Vagina (tissue), 2 donors: Measurements from ENCODE around the gene PTPN14. TPM values are rescaled to one million over a fixed set of nuclear protein-coding genes. Genes with fewer than 3 reads are reported as not detected.

Source experiments
- DNase-seq, 2 donors: peaks; one replicate each; pipeline ENCODE4 v3.0.0-alpha.2; 2017; ENCODE audit errors: extremely low spot score in 2 of 2
- H3K27ac ChIP-seq: fragments of 200-600 bp; sonication (generic); one replicate; pipeline ENCODE4 v1.5.1; 2019
- H3K27me3 ChIP-seq: fragments of 200-600 bp; sonication (generic); one replicate; pipeline ENCODE4 v1.5.1; 2019
- H3K36me3 ChIP-seq, 2 donors: fragments of 200-600 bp; sonication (generic); one replicate each; pipeline ENCODE4 v1.5.1; 2017 to 2019
- H3K4me1 ChIP-seq: fragments of 200-600 bp; sonication (generic); one replicate; pipeline ENCODE4 v1.5.1; 2019
- H3K4me3 ChIP-seq, 2 donors: fragments of 200-600 bp; sonication (generic); 1 replicate in 1 of 2; 2 replicates in 1 of 2; pipeline ENCODE4 v1.5.1; 2016 to 2019
- H3K9me3 ChIP-seq: fragments of 200-600 bp; sonication (generic); one replicate; pipeline ENCODE4 v1.5.1; 2019
- POLR2A ChIP-seq, 2 donors: fragments of 450-650 bp; IDR thresholded peaks; one replicate each; pipeline ENCODE4 v1.6.1; 2017; ENCODE audit warnings: antibody characterized with exemption in 2 of 2, mild to moderate bottlenecking in 2 of 2, moderate library complexity in 2 of 2
- POLR2AphosphoS5 ChIP-seq, 2 donors: sonication (generic); formaldehyde crosslinking; IDR thresholded peaks; one replicate each; pipeline ENCODE4 v1.9.0; 2017; ENCODE audit warnings: antibody characterized with exemption in 2 of 2, mild to moderate bottlenecking in 2 of 2, low read depth in 1 of 2; ENCODE audit not compliant: insufficient read depth in 1 of 2
- intact Hi-C: fragments of 100-400 bp; cut with DNase I; formaldehyde crosslinking; loops from one replicate; pipeline ENCODE4 v1.15.1; 2023
- total RNA-seq: library from RNA; depleted of rRNA; stranded (reverse); fragments of >200 nt; gene quantifications from one replicate; pipeline ENCODE4 v1.2.3, GENCODE V29; 2016
- TF ChIP-seq, protein P1 (sequence below), 3 experiments: fragments of 450-650 bp in 2 of 3; fragments of 200-600 bp in 1 of 3; sonication (generic) in 1 of 3; IDR thresholded peaks; one replicate each; pipeline ENCODE4 v1.5.1; 2017 to 2019; ENCODE audit warnings: antibody characterized with exemption in 3 of 3, mild to moderate bottlenecking in 2 of 3, moderate library complexity in 2 of 3

The PTPN14 gene
- total RNA-seq, 1 donor from 2014 or later = 24.3 TPM

DNA sequence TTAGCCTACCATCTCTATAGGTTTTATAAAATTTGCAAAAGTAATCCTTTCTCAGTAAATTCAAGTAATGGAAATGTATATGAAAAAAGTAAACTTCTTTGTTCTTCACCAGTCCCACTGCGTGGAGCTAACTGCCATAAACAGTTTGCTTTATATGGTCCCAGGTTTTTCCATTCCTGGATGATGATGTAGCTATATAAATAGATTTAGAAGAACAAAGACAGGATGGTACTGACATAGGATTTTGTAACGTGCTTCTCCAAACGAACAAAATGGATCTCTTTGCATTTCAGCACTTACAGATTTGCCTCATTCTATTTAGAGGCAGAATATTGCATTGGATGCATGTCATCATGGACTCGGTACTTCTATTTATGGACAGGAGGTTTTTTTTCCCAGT is 213.2 kb downstream of the PTPN14 start:
- intact Hi-C loops = no loop called here
- Histone ChIP-seq H3K4me3 (no peak overlapping the region), H3K27ac (no peak overlapping the region), H3K27me3 (no peaks in the 10 kb centered on the region), H3K9me3 (no peaks in the 10 kb centered on the region), H3K4me1 (no peaks in the 10 kb centered on the region), H3K36me3 (no peaks in the 10 kb centered on the region)
- DNase-seq = no peak
- TF ChIP-seq, protein P1, sequence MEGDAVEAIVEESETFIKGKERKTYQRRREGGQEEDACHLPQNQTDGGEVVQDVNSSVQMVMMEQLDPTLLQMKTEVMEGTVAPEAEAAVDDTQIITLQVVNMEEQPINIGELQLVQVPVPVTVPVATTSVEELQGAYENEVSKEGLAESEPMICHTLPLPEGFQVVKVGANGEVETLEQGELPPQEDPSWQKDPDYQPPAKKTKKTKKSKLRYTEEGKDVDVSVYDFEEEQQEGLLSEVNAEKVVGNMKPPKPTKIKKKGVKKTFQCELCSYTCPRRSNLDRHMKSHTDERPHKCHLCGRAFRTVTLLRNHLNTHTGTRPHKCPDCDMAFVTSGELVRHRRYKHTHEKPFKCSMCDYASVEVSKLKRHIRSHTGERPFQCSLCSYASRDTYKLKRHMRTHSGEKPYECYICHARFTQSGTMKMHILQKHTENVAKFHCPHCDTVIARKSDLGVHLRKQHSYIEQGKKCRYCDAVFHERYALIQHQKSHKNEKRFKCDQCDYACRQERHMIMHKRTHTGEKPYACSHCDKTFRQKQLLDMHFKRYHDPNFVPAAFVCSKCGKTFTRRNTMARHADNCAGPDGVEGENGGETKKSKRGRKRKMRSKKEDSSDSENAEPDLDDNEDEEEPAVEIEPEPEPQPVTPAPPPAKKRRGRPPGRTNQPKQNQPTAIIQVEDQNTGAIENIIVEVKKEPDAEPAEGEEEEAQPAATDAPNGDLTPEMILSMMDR (IDR thresholded peaks at IDR 0.05) = no peak
- no peak for TF ChIP-seq POLR2AphosphoS5 (IDR thresholded peaks at IDR 0.05; ENCODE audit: insufficient read depth in 1 of 2, low read depth in 1 of 2)
- no peak for TF ChIP-seq POLR2A (IDR thresholded peaks at IDR 0.05)

DNA sequence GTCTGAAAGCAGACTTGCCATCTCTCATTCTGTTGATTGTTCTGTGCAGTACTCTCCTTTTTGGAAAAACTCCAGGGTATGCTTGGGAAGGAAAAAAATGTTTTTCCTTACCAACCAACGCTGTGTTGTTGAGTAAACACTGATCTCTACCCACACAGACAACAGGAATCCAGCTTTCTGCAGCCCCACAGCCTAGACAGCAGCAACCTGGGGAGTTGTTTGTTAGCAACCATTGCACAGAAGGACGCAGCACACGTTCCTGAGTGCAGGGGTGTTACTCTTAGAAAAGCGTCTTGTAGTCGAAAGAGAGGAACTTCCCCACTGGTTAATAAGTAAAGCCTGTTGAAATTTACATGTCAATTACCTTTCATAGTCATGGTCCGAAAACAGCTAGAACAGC is 213.9 kb downstream of the PTPN14 start:
- H3K27ac ChIP-seq = no peak overlapping the region
- no peaks in the 10 kb centered on the region for H3K36me3 ChIP-seq
- intact Hi-C loops = no loop called here
- H3K4me1 ChIP-seq = no peaks in the 10 kb centered on the region
- no peak for TF ChIP-seq POLR2A (IDR thresholded peaks at IDR 0.05)
- no peaks in the 10 kb centered on the region for H3K27me3 ChIP-seq
- H3K4me3 ChIP-seq = no peak overlapping the region
- no peak for DNase-seq
- H3K9me3 ChIP-seq = no peaks in the 10 kb centered on the region

DNA sequence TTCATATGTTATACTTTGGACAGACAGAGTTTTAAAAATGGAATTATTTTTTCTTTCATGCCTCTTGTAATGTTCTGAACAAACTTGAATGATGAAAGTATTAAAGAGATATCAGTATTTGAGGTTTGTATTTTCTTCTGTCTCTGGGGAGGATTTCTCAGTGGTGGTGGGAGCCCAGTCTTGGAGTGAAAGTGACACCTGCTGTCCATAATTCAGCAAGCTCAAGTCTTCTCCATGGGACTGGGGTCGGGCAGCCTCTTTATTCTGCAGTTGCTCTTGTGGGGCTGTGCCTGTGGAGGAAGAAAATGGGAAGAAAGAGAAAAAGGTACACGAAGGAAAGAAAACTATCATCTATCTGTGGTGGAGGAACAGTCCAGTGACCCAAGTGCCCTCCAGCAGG is 214.4 kb downstream of the PTPN14 start:
- Histone ChIP-seq H3K27me3 (no peaks in the 10 kb centered on the region), H3K27ac (no peak overlapping the region), H3K4me1 (no peaks in the 10 kb centered on the region), H3K9me3 (no peaks in the 10 kb centered on the region), H3K36me3 (no peaks in the 10 kb centered on the region), H3K4me3 (no peak overlapping the region)
- intact Hi-C loops = no loop called here
- DNase-seq = no peak
- TF ChIP-seq POLR2AphosphoS5 (IDR thresholded peaks at IDR 0.05; ENCODE audit: insufficient read depth in 1 of 2, low read depth in 1 of 2) (no peak), POLR2A (IDR thresholded peaks at IDR 0.05) (no peak)
- TF ChIP-seq, protein P1 (IDR thresholded peaks at IDR 0.05) = no peak

DNA sequence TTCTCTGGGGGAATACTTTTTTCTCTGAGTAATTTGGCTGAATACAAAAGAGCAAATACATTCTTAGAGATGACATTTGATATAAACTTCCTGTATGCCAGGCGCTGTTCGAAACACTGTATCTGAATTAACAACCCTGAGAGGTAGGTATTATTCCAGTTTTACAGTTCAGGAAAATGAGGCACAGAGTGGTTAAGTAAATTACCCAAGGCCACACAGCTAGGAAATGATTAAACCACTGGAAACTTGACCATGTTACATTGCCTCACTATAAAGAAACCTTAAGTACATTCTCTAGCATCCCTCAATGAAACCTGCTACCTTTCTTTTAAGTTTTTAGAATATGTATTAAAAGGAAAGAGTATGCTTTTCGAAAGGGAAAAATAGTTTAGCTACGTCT is 215.8 kb downstream of the PTPN14 start:
- intact Hi-C loops = no loop called here
- peaks cover 10% of the 10 kb centered on the region for H3K4me1 ChIP-seq
- H3K27me3 ChIP-seq = no peaks in the 10 kb centered on the region
- DNase-seq = no peak
- H3K4me3 ChIP-seq = no peak overlapping the region
- H3K27ac ChIP-seq = no peak overlapping the region
- no peaks in the 10 kb centered on the region for H3K36me3 ChIP-seq
- no peaks in the 10 kb centered on the region for H3K9me3 ChIP-seq
- no peak for TF ChIP-seq POLR2AphosphoS5 (IDR thresholded peaks at IDR 0.05; ENCODE audit: insufficient read depth in 1 of 2, low read depth in 1 of 2)
- no peak for TF ChIP-seq POLR2A (IDR thresholded peaks at IDR 0.05)
- TF ChIP-seq, protein P1 (IDR thresholded peaks at IDR 0.05) = no peak

DNA sequence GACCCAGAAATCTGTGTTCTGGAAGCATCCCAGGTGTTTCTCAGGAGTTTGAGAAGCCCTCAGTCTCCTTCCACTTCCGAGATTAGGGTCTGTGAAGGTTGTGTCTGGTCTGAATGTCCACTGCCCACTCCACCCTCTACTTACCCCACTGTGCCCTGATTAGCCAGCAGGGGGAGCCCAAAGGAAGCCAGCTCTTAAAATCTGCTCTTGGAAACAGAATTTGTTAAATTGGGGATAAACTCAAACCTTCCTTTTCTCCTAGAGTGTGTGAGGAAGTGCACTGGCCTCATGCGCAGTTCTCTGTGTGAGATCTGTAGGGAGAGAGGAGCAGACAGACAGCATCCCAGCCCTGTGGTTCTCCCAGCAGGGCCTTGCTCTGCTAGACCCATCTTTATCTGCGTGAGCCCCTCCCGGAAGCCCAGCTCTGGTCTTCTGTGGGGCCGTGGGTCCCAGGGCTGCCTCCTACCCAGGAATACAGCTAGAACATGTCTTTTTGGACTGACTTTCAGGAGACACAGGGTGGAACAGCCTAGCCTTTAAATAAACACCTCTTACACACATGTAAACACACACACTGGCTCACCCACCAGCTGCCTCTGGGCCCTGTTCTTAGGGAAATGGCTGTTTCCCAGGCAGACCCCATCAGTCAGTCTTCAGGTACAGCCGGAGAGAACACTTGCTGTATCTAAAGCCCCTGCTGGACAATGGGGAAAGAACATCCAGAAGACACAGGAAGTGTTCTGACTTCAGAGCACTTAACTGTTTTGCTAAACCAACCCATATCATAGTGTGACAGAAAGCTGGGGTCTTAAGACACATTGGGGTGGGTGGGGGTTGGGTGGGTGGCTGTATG is 218.2 kb downstream of the PTPN14 start:
- H3K36me3 ChIP-seq = no peaks in the 10 kb centered on the region
- no peaks in the 10 kb centered on the region for H3K9me3 ChIP-seq
- no peak for DNase-seq
- H3K27ac ChIP-seq = peak overlapping the region; percentile 0
- intact Hi-C loops = loop anchor here (5.0 kb wide), 2 partner anchors 71 to 254 kb away; no protein-coding TSS in a partner anchor
- TF ChIP-seq POLR2AphosphoS5 (IDR thresholded peaks at IDR 0.05; ENCODE audit: insufficient read depth in 1 of 2, low read depth in 1 of 2) (no peak), POLR2A (IDR thresholded peaks at IDR 0.05) (no peak)
- TF ChIP-seq, protein P1 (IDR thresholded peaks at IDR 0.05) = peak; percentile 33 to 69 (median 62)
- peaks cover 18% of the 10 kb centered on the region for H3K4me1 ChIP-seq
- H3K4me3 ChIP-seq = no peak overlapping the region
- no peaks in the 10 kb centered on the region for H3K27me3 ChIP-seq
